ENCODE data around the gene MAGI1.
"Not testable (repeated sequence)": the region's sequence is repeated elsewhere in the genome, so short reads cannot be mapped to it uniquely, and the experiment has no call there.

MAGI1 gene

DNA sequence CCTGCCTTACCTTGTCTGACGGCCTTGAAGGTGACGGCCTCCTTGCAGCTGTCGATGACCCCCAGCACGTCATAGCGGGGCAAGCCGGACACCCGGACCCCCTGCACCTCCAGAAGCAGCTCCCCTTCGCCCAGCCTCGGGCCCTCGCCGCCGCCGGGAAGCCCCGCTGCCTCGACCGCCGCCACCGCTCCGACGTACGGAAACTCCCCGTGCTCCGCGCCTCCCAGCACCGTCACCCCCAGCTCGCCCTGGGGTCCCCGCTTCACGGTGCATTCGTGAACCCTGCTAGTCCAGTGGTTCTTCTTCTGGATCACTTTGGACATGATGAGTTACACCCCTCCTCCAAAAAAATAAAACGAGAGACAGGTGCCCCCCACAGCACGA, 740 bp downstream of the MAGI1 start:
- no peak for DNase-seq

- no peak for DNase-seq
Observed at GRCh38 chr3:66037330-66037985, 1.3 kb downstream of the MAGI1 start.

- DNase-seq, result no peak
Observed at GRCh38 chr3:66036586-66037148, 2.1 kb downstream of the MAGI1 start.

- no peak for DNase-seq
Observed at GRCh38 chr3:66035763-66036477, 2.8 kb downstream of the MAGI1 start.

DNA sequence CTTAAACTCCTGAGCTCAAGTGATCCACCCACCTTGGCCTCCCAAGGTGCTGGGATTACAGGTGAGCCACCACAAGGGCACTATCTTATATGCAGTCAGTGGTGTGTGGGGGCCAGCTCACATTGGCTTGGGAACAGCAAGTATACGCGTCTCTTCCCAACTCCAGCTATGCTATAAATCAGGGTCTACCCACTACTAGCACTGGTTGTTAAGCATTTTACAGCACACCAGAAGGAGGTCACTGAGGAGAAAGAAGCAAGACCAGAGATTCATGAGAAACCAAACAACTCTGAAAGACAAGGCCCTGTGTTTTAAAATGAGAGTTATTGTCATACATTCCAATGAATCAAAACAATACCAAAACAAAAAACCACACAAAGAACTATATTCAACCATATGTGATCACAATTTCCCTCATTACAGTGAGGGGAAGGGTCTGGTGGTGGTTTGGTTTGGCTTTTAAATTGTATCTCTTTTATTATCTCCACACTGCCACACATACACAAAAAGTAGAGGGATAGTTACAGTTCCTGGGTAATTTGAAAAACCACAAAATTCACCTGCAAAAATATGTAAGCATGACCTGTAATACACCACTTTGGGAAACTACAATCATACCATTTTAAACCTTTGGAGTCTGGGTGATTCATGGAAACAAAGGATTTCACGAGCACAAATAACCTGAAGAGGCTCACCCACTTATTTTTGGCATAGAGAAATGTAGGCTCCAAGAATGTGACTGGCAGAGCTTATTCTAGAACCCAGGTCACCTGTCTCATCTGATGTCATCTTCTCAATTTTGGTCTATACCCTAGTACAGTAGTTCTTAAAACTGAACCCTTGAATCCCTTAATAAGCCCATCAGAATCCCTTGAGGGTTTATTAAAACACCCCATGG, 5.2 kb downstream of the MAGI1 start:
- no peak for DNase-seq

DNA sequence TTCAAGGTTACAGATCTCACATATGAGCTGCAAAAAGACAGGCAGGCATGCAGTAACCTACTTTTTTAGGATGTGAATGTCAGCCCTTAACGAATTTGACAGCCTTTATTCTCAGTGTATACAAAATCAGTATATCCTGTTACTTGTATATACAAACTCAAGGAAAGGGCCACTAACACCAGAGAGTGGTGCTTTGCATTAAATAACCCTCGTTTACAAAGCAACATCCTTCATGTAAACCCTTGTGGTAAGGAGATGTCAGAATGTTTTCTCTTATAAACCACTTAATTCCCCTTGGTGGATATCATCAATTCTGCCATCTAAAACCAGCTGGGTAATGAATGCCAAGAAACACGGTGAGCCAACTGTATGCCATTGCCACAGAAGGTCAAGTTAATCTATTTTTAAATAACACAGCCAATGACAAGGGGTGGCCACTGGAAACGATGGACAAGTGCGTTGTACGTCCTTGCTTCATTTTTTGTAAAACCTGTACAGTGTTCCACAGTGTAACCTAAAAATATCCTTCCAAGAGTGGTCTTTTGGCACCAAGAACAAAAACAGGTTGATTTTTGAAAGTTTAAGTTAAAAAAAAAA, 7.5 kb downstream of the MAGI1 start:
- DNase-seq, result no peak

DNA sequence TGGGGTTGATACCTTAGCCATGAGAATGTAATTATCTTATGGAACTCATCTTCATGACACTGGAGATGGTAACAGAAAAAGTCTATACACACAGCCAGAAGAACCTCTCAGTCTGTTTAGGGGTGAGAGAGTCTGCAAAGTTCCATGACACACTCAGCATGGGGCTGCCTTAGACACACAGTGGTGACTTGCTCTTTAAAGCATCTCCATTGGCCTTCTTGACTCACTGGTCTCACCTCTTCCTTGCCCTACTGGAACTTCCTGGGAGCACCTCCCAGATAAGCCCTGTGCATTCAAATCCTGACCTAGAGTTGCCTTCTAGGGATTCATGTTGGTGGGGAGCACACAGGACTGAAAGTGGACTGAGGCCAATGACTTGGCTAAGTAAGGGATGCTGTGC, 9.3 kb downstream of the MAGI1 start:
- DNase-seq, result no peak

- DNase-seq, result no peak
Observed at GRCh38 chr3:66029014-66029413, 9.7 kb downstream of the MAGI1 start.

GRCh38 chr3:66028457-66028856, 10.3 kb downstream of the MAGI1 start:
- DNase-seq, result no peak

- DNase-seq, result not testable (repeated sequence)
Observed at GRCh38 chr3:66027099-66027498, 11.6 kb downstream of the MAGI1 start.

DNA sequence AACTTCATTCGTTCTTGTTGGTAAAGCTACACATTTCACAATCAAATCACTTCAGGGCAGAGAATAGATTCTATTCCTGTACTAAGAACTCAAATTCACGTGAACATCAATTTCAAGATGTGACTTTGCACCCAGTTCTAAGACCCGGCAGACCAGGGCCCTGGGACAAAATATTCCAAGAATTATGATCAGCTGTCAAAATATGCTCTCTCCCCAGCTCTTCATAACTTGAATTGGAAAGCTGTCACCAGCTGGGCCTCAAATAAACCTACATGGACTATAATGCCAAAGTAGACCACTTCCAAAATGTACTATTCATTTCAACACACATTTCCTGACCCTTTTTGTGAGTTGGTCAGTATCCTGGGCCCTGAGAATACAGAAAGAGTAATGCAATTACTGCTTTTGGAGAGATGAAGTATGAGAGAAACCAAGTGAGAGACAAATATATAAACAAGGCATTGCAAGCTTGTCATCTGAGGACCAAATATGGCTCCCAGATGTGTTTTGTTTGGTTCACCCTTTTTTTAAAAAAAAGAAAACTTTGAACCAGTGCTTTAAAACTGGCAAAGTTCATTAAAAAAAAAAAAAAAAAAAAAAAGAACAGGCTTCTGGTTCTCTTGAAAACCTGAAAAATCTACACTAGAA, 14.9 kb downstream of the MAGI1 start:
- no peak for DNase-seq

DNA sequence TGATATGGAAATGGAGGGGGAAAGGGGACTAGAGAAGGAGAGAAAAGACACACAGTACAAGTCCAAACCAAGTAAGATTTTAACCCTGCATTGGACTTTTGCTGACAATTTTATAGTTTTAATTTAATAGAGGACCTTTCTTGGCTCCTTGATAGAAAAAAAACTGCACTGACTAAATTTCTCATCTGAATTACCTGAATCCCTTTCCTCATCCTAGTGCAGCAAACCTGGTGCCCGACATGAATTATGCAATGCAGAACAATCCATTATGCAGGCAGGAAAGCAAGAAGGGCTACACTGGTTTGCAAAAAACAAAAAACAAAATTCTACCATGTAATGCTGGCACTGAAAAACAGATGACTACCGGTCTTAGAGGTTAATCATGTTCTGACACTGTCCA, 15.5 kb downstream of the MAGI1 start:
- no peak for DNase-seq

GRCh38 chr3:66021731-66022131, 17.0 kb downstream of the MAGI1 start:
- no peak for DNase-seq

DNA sequence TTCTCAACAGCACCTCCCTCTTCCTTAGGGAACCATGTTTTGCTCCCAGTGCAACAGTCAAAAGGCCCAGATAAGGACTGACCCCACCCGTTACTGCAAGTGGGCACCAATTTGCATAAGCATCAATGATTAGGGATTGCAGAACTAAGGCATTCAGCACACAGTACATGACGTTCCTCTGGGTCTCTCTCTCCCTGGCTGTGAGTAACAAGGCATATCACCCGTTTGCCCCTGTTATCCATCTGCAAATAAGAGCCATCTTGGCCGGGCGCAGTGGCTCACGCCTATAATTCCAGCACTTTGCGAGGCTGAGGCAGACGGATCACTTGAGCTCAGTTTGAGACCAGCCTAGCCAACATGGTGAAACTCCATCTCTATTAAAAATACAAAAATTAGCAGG, 18.8 kb downstream of the MAGI1 start:
- no peak for DNase-seq

DNA sequence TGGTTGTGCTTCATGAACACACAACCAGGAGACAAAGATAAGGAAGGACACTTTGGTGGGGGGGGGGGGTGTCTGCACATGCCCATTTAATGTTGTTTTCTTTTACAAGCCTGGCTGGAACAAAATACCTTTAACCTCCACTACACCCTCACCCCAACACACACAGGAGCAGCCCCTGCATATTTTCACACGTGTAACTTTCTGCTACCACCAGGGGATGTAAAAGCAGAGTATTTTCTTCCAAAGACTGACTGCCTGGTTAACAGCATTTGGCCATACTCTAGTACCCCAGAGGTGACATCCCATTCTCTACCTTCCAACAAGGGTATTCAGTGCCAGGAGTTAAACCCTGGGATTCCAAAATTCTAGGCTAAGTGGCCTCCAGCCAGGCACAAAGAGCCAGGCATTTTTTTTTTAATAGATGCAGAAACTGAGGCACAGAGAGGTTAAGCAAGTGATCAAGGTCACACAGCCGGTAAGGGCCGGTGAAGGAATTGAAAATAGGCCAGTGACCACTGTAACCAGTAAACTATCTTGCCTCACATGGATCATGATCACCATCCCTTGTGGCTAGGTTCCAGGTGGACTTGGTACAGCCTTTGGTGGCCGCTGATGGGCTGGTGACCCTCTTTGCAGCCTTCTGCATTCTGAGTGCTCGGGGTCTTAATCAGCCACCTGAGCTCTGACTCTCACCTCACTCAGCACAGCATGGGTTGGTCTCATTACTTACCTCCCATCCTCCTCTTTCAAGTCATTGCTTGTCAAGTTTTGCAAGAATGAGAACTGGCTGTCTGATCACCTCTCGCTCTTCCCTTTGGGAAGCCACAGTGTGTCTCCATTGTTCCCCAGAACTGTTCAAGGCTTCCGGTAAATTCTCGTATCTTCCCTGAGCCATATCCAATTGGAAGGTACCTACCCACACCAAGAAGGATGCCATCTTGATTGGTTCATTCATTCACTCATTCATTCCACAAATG, 20.4 kb downstream of the MAGI1 start:
- no peak for DNase-seq

- no peak for DNase-seq
Observed at GRCh38 chr3:66017591-66017990, 21.1 kb downstream of the MAGI1 start.

DNA sequence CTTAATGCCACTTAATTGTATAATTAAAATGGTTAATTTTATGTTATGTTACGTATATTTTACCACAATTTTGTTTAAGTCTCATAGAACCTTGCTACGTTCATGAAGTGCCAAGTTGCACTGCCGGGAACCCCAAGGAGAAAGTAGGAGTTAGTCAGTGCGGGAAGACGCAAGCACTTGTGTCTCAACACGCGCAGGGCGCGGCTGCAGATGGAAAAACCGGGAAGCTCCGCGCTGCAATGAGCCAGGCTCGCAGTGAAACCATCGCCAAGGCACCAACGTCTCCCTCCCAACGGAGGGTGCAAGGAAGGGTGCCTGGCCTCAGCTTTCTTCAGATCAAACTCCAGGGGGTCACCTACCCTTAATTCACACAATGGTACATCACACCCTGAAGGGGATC, 21.6 kb downstream of the MAGI1 start:
- DNase-seq, result no peak

DNA sequence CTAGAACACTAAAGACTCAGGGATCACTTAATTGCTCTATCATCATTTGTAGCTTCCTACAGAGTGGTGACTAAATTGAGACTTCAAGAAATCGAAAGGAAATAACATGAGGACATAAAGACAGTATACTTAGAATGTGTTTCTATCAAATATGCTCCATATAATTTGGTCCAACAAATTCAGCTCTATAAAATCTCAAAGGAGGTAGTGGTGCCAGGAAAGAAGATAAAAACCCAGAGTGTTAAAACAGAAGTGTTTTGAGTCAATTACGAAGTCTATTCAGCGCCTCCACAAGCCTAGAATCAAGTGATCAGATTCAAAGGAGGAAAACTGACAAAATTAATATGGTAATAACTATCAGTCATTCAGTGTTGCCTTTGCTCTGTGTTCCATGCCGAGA, 22.9 kb downstream of the MAGI1 start:
- DNase-seq, result no peak

DNA sequence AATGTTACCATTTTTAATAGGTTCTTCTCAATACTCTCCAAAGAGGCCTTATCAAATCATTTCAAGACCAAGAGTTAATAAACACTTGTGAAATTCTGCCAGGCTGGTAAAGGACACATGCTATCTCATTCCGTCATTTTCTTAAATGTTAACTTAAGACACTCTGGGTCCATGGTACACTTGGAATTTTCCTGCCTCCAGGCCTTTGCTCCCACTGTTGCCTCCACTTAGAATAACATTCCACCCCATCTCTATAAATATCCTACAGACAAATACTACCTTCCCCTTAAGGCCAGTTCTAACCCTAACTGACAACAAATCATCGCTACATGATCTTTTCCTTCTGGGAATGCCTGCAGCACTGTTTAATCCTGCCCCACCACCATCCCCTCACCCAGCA, 24.1 kb downstream of the MAGI1 start:
- DNase-seq, result no peak

DNA sequence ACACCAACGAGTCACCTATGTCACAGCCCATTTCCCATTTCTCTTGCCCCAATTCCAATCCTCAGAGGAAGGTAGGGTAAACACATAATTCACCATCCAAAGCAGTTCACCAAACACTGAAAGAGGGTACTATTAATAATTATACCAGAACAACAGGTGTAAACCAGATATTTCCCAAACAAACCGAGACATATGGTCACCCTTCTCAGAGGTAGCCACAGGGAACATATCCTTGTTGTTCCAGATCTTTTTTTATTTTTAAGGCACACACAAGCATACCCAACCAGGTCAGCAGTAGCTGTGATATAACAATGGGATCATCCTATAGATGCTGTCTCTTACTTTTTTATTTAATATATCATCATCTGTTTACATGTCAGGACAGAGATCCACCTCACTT, 24.7 kb downstream of the MAGI1 start:
- DNase-seq, result no peak

GRCh38 chr3:66012711-66013110, 26.0 kb downstream of the MAGI1 start:
- DNase-seq, result no peak

Data from hematopoietic multipotent progenitor cell treated with erythropoietin and hydrocortisone succinate and interleukin-3 and kit ligand, for 8 days (in vitro differentiated cells).